WI38 (cell line): ENCODE measurements around the gene TSC22D1.

Source experiments
- H3K4me3 ChIP-seq: 2 replicates; pipeline ENCODE4 v1.5.1; 2011; ENCODE audit warnings: low read depth, mild to moderate bottlenecking, control low read depth, low read length
- TF ChIP-seq, protein P1 (sequence below): IDR thresholded peaks from 2 replicates; pipeline ENCODE4 v1.5.1; 2012; ENCODE audit warnings: low read depth, mild to moderate bottlenecking, control low read depth, low read length

TSC22D1 gene

DNA sequence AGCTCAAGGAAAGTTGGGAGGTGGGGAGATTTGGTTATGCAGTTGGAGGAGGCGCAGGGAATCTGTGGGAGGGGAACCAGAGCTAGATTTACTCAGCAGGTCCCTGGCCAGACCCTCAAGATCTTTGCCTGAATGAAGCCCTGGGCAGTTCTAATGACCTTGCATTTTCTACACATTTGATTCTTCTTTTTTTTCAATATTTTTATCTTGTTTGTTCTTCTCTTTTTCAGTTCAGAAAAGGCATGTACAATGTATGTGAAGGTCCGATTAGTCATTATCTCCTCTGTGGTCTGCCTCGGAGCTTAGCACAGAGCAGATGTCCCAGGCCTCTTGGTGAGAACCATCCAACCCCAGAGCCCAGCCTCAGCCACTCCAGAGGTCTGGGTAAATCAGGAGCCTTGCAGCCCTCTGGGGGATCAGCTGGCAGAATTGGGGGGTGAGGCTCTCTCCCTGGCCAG lies 178.3 kb downstream of the TSC22D1 start:
- TF ChIP-seq, protein P1, sequence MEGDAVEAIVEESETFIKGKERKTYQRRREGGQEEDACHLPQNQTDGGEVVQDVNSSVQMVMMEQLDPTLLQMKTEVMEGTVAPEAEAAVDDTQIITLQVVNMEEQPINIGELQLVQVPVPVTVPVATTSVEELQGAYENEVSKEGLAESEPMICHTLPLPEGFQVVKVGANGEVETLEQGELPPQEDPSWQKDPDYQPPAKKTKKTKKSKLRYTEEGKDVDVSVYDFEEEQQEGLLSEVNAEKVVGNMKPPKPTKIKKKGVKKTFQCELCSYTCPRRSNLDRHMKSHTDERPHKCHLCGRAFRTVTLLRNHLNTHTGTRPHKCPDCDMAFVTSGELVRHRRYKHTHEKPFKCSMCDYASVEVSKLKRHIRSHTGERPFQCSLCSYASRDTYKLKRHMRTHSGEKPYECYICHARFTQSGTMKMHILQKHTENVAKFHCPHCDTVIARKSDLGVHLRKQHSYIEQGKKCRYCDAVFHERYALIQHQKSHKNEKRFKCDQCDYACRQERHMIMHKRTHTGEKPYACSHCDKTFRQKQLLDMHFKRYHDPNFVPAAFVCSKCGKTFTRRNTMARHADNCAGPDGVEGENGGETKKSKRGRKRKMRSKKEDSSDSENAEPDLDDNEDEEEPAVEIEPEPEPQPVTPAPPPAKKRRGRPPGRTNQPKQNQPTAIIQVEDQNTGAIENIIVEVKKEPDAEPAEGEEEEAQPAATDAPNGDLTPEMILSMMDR = no peak
- no peak overlapping the region for H3K4me3 ChIP-seq

GRCh38 chr13:44396701-44397580 lies 179.2 kb downstream of the TSC22D1 start:
- H3K4me3 ChIP-seq = no peak overlapping the region

GRCh38 chr13:44395976-44396694 lies 180.0 kb downstream of the TSC22D1 start:
- no peak overlapping the region for H3K4me3 ChIP-seq
- TF ChIP-seq, protein P1 = no peak

More at GRCh38 chr13:44396701-44397580, 179.2 kb downstream of the TSC22D1 start:
- TF ChIP-seq, protein P1 = no peak

DNA sequence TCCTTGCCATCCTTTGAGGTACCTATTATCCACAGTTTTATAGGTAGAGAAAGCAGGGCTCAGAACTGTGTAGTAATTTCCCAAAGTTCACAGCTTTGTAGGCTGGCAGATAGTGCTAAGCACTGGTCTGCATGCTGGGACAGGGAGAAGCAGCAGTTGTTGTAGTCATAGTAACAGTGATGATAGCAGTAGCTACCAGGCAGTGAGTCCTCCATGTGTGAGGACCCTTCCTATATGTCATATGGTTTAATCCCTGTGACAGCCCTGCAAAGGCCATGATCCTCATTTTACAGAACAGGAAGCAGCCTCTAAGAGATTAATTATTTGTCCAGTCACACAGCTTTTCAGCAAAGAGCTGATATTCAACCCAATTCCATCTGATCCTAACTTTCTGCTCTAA lies 181.5 kb downstream of the TSC22D1 start:
- TF ChIP-seq, protein P1 = no peak

DNA sequence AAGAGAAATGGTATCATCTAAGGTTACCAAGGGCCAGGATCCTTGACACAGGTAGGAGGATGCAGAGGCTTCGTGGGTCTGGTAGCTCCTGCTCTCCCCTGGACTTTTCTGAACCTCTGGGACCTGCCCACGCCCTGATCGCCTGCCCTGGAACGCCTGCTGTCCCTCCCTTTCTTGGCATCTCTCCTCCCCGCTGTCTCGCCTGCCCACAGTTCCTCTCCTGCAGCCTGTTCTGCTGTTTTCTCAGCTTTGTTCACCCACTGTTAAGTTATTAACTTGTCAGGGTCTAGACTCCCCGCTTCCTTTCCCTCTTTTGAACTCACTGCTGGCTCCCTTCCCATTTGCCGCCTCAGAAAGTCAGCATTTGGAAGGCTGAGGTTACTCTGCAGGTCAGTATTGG lies 182.7 kb downstream of the TSC22D1 start:
- H3K4me3 ChIP-seq = no peak overlapping the region
- TF ChIP-seq, protein P1 = no peak

More for the DNA sequence above, 181.5 kb downstream of the TSC22D1 start:
- no peak overlapping the region for H3K4me3 ChIP-seq

DNA sequence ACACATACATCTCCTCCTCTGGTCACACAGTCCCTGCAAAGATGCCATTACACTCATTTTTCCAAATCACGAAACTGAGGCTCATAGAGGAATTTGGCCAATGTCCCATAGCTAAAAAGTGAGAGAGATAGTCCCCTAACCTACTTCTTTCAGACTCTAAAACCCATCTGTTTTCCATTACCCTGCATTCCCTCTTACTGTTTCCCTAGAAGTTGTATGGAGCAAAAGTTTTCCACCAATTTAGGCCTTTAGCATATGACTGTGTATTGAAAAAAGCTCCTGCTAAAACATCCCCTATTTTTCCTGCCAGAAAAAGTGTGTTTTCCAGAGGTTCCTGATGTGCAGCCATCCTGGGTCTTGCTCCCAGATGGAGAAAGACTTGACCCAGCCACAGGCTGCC lies 186.3 kb downstream of the TSC22D1 start:
- no peak overlapping the region for H3K4me3 ChIP-seq
- TF ChIP-seq, protein P1 = no peak

- H3K4me3 ChIP-seq = no peak overlapping the region
- TF ChIP-seq, protein P1 = no peak
Observed at GRCh38 chr13:44389060-44389666, 187.0 kb downstream of the TSC22D1 start.
